Measurements from ENCODE around the gene KCTD1.
A peak's percentile ranks its signal among the peaks of the same experiment; 100 is the strongest.

The KCTD1 gene

DNA sequence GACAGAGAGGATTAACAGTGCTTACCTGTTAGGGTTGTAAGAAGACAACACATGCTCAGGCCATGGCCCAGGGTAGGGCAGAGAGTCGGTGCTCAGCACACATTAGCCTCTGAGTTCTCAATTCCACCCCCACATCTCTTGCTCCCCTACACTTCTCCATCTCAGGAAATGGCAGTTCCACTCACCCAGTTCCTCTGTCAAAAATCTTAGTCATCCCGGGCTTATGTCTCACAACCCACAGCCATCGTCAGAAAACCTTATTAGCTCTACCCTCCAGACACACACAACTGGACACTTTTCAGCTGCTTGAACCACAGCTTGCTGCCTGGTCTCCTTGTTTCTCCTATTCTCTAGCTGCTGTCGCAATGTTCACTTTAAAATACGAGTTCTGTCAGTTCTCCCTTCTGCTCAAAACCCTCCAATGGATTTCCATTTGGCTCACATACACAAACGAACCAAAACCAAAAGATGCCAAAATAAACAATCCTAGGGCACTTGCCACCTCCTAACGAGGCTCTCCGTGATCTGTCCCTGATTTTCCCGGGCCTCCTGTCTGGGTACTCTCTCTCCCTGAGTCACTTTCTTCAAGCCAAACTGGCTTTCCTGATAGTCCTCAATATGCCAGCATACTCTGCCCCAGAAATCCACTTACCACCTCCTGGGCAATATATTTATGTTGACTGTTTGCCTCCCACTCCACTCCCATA lies 89.7 kb downstream of the KCTD1 start:
- H3K4me3 ChIP-seq (ENCODE audit: low read length) = no peak overlapping the region
- TF ChIP-seq, protein P1, sequence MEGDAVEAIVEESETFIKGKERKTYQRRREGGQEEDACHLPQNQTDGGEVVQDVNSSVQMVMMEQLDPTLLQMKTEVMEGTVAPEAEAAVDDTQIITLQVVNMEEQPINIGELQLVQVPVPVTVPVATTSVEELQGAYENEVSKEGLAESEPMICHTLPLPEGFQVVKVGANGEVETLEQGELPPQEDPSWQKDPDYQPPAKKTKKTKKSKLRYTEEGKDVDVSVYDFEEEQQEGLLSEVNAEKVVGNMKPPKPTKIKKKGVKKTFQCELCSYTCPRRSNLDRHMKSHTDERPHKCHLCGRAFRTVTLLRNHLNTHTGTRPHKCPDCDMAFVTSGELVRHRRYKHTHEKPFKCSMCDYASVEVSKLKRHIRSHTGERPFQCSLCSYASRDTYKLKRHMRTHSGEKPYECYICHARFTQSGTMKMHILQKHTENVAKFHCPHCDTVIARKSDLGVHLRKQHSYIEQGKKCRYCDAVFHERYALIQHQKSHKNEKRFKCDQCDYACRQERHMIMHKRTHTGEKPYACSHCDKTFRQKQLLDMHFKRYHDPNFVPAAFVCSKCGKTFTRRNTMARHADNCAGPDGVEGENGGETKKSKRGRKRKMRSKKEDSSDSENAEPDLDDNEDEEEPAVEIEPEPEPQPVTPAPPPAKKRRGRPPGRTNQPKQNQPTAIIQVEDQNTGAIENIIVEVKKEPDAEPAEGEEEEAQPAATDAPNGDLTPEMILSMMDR (conservative IDR thresholded peaks at IDR 0.05; ENCODE audit: low read depth, low read length) = no peak
- DNase-seq (ENCODE audit: low read depth) = no peak

DNA sequence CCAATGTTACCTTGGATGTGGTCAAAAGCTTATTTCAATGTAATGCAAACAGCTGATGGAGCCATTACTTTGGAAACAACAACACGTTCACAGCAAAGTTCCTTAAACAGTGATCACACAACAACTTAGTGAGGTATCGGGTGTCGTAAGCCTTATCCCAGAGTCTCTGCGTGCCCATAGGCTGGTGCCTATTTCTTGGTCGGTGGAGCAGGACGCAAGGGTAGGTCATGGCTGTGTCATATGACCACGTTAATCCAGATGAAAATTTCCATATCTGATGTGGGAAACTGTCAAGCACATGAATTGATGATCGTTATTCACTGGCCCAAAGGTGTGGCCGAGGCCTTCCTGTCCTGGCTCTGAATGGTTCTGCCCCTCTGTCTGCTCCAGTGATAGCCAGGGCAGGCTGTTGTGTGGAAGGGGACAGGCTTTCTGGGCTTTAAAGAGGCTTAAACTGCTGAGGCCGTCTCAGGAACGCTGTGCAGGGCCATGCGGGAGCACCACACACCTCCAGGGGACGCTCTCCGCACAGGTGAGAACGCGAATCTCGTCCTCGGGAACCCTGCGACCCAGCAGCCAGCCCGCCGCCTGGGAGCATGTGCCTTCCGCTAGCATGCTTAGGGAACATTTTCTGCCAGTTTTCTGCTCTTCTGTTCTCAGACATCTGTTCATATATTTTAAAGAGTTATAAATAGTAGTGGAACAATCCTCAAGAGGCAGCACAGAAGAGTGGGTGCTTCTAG lies 90.6 kb downstream of the KCTD1 start:
- no peak overlapping the region for H3K4me3 ChIP-seq (ENCODE audit: low read length)
- TF ChIP-seq, protein P1 (conservative IDR thresholded peaks at IDR 0.05; ENCODE audit: low read depth, low read length) = peak; percentile 44
- no peak for DNase-seq (ENCODE audit: low read depth)

DNA sequence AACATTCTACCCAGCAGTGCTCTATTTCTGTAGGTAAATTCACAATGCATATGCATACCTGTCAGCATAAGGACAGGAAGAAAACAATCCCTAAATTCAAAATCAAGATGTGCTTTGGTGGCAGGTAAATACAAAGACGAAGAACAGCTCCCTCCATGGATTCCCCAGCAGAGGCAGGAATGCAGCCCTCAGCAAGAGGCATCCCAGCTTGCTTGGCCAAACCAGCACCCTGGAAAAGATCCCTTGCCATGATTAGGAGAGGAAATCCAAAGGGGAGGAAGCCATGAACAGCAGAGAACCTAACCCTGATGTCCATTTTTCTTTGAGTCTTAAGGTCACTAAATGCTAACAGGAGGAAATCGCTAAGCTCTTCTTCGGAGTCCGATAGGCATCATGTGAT lies 91.2 kb downstream of the KCTD1 start:
- H3K4me3 ChIP-seq (ENCODE audit: low read length) = no peak overlapping the region
- TF ChIP-seq, protein P1 (conservative IDR thresholded peaks at IDR 0.05; ENCODE audit: low read depth, low read length) = no peak
- no peak for DNase-seq (ENCODE audit: low read depth)

DNA sequence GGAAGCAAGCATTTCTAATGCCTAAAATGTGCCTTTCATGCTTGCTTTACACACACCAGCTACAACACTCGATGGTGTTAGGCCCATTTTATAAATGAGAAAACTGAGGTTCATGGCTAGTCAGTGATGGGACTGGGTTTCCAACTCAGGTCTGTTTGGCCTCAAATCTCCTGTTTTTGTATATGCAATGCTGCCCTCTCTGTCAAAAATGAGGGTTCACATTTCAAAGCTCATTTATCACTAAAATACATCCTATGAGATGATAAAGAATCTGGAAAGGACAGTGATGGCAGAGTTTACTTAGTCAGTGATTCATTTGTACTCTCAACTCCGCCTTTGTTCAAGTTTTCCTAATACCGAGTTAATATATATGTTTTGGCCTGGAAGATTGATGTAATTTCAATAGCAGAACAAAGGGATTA lies 92.3 kb downstream of the KCTD1 start:
- TF ChIP-seq, protein P1 (conservative IDR thresholded peaks at IDR 0.05; ENCODE audit: low read depth, low read length) = no peak
- DNase-seq (ENCODE audit: low read depth) = no peak
- H3K4me3 ChIP-seq (ENCODE audit: low read length) = no peak overlapping the region

DNA sequence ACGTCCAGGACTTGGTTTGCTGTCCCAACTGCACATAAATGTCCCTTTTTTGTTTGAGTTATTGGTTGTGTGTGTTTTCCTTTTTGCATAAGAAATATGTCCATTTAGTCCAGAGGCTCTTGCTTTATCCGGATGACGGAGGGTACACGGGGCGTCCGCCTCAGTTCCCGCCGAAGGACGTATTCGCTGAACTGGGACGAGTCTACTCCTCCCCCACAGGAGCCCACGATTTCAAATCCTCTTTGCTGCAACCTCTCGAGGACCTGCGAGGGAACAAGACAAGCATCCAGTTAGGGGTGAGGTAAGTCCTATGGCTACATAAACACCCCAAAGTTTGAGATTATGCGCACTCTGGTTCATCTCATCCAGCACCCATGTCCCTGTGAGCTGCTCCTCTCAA lies 92.7 kb downstream of the KCTD1 start:
- no peak overlapping the region for H3K4me3 ChIP-seq (ENCODE audit: low read length)
- no peak for DNase-seq (ENCODE audit: low read depth)
- TF ChIP-seq, protein P1 (conservative IDR thresholded peaks at IDR 0.05; ENCODE audit: low read depth, low read length) = no peak

DNA sequence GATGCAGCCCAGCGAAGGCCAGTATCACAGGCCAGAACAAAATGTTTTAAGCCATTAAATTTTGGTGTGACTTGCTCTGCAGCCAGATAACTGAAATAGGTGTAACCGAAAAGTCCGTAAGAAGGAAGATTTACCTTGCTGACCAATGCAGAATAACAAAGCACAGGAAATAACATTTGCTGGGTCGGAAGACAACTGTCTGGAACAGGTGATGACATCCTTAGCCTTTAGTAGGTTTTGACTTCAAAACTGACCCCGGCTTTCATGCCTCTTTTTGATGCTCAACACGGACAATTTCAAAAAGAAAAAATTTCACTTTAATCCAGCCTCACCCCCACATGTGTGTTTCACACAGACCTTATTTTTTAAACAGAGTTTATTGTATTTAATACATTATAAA lies 93.7 kb downstream of the KCTD1 start:
- TF ChIP-seq, protein P1 (conservative IDR thresholded peaks at IDR 0.05; ENCODE audit: low read depth, low read length) = no peak
- no peak for DNase-seq (ENCODE audit: low read depth)

DNA sequence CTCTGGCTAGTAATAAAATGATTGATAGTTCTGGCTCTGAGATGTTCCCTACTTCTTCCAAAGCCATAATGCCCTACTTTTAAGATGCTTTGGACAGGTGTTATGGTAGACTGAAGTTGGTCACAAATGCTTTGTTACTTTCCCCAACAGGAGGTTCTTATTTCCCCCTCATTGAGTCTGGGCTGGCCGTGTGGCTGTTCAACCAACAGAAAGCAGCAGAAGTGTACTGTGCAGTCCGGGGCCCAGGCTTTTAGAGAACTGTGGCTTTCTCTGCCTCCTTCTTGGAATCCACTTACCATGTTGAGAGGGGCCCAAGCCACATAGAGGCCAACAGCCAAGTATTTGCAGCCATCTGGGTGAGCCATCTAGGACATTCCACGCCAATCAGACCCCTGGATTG lies 94.2 kb downstream of the KCTD1 start:
- DNase-seq (ENCODE audit: low read depth) = no peak
- H3K4me3 ChIP-seq (ENCODE audit: low read length) = no peak overlapping the region
- TF ChIP-seq, protein P1 (conservative IDR thresholded peaks at IDR 0.05; ENCODE audit: low read depth, low read length) = no peak

More for the DNA sequence above, 93.7 kb downstream of the KCTD1 start:
- H3K4me3 ChIP-seq (ENCODE audit: low read length) = no peak overlapping the region
